ENCODE data around the gene BMPR2.

GRCh38 chr2:202442882-202443281, 66.8 kb downstream of the BMPR2 start:
- TF ChIP-seq EZH2 (IDR thresholded peaks at IDR 0.05; ENCODE audit: borderline replicate concordance, insufficient read depth, low read depth, low read length, poor library complexity, severe bottlenecking), result no peak
- TF ChIP-seq, protein P1, sequence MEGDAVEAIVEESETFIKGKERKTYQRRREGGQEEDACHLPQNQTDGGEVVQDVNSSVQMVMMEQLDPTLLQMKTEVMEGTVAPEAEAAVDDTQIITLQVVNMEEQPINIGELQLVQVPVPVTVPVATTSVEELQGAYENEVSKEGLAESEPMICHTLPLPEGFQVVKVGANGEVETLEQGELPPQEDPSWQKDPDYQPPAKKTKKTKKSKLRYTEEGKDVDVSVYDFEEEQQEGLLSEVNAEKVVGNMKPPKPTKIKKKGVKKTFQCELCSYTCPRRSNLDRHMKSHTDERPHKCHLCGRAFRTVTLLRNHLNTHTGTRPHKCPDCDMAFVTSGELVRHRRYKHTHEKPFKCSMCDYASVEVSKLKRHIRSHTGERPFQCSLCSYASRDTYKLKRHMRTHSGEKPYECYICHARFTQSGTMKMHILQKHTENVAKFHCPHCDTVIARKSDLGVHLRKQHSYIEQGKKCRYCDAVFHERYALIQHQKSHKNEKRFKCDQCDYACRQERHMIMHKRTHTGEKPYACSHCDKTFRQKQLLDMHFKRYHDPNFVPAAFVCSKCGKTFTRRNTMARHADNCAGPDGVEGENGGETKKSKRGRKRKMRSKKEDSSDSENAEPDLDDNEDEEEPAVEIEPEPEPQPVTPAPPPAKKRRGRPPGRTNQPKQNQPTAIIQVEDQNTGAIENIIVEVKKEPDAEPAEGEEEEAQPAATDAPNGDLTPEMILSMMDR (IDR thresholded peaks at IDR 0.05), result no peak
